EL (cell line): ENCODE measurements around the gene AADACL3.
"Not testable (repeated sequence)": the region's sequence is repeated elsewhere in the genome, so short reads cannot be mapped to it uniquely, and the experiment has no call there.

ENCODE experiments used
- DNase-seq: peaks from one replicate; pipeline ENCODE4 v3.0.0-alpha.2; 2016

The AADACL3 gene, protein sequence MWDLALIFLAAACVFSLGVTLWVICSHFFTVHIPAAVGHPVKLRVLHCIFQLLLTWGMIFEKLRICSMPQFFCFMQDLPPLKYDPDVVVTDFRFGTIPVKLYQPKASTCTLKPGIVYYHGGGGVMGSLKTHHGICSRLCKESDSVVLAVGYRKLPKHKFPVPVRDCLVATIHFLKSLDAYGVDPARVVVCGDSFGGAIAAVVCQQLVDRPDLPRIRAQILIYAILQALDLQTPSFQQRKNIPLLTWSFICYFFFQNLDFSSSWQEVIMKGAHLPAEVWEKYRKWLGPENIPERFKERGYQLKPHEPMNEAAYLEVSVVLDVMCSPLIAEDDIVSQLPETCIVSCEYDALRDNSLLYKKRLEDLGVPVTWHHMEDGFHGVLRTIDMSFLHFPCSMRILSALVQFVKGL

DNA sequence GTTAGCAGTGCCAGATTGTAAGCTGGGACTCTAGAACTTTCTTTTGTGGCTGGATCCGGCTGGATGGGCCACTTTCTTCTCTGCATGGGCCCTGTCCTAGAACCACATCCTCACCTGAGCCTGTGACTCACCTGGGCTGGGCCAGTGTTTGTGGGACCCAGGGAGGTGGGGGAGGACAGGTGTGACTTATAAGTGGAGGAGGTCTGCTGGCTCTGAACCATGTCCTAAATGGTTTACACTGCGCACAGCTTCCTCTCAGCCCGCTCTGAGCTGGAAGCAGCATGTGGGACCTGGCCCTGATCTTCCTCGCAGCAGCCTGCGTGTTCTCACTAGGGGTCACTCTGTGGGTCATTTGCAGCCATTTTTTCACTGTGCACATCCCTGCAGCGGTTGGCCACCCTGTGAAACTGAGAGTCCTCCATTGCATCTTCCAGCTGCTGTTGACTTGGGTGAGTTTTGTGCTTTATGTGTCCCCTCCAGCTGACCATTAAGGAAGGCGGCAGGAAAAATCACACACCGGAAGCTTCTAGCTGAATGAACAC lies at the start of gene AADACL3:
AADACL3 (plus strand) TSS at position 215 of the 542 bp plus-strand sequence; CDS start at position 282, 67 bp downstream.
- DNase-seq, result no peak

DNA sequence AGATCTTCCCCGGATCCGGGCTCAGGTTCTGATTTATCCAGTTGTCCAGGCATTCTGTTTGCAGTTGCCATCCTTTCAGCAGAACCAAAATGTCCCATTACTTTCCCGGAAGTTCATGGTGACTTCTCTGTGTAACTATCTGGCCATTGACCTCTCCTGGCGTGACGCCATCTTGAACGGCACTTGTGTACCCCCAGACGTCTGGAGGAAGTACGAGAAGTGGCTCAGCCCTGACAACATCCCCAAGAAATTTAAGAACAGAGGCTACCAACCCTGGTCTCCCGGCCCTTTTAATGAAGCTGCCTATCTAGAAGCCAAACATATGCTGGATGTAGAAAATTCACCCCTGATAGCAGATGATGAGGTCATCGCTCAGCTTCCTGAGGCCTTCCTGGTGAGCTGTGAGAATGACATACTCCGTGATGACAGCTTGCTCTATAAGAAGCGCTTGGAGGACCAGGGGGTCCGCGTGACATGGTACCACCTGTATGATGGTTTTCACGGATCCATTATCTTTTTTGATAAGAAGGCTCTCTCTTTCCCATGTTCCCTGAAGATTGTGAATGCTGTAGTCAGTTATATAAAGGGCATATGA lies 49.7 kb upstream of the AADACL3 start:
- no peak for DNase-seq

GRCh38 chr1:12669529-12670068 lies 46.3 kb upstream of the AADACL3 start:
- DNase-seq, result no peak

DNA sequence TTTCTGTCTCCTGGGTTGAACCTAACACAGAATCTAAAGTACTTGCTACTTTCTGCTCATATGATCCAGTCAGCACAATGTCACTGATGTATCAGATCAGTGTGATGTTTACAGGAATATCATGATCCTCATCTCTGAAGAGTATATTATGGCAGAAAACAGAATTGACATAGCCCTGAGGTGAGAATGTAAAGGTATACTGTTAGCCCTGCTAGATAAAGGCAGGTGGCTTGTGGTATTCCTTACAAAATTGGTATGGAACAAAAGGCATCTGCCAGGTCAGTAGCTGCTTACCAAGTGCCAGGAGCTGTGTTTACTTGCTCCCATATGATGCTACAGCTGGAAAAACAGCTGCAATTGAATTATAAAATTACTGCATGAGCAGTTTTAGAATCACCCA lies 41.6 kb upstream of the AADACL3 start:
- no peak for DNase-seq

DNA sequence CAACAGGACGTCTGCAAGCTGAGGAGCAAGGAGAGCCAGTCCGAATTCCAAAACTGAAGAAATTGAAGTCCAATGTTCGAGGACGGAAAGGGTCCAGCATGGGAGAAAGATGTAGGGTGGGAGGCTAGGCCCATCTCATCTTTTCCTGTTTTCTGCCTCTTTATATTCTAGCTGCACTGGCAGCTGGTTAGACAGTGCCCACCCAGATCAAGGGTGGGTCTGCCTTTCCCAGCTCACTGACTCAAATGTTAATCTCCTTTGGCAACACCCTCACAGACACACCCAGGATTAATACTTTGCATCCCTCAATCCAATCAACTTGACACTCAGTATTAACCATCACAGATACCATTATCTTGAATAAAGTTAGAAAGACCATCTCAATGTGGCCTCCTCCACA lies 39.8 kb upstream of the AADACL3 start:
- not testable (repeated sequence) for DNase-seq

DNA sequence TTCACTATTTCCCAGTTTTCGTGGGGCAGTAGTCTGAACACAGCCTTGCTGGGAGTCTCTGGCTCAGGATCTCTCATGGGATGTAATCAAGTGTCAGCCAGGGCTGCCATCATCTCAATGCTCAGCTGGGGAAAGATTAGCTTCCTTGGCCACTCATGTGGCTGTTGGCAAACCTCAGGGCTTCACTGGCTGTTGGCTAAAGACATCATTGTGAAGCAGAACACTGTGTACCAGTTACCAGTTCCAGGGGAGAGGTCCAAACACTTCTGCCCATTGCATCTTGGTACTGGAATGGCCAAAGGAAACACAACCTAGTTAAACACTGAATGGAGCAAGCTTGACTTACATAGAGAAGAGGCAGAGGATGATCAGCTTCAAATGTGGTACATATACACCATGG lies 38.3 kb upstream of the AADACL3 start:
- no peak for DNase-seq

DNA sequence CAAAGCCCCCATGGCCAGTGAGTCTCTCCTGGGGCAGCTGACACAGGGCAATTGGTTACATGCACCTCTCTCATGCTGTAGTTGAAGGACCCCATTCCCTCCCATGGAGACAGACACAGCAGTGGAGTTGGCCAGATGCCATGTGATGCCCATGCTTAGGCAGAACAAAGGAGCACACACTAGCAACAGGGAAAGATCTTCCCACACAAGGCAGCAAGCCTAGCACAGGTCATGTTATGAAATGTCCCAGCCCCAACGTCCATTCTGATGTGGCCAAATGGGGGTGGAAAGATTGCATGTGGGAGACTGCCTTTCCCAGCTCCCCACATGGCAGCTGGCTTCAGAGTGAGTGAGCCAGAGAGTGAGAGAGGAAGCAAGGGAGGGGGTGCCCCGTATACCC lies 37.6 kb upstream of the AADACL3 start:
- DNase-seq, result no peak

DNA sequence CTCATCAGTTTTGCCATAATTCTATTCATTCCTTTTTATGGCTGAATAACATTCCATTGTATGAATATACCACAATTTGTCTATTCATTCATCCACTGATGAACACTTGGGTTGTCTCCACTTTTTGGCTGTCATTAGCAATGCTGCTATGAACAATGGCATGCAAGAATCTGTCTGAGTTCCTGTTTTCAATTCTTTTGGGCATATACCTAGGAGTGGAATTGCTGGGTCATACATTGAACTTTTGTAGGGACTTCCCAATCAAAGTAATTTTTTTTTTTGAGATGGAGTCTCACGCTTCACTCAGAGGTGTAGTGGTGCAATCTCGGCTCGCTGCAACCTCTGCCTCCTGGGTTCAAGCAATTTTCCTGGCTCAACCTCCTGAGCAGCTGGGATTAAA lies 37.1 kb upstream of the AADACL3 start:
- DNase-seq, result no peak

DNA sequence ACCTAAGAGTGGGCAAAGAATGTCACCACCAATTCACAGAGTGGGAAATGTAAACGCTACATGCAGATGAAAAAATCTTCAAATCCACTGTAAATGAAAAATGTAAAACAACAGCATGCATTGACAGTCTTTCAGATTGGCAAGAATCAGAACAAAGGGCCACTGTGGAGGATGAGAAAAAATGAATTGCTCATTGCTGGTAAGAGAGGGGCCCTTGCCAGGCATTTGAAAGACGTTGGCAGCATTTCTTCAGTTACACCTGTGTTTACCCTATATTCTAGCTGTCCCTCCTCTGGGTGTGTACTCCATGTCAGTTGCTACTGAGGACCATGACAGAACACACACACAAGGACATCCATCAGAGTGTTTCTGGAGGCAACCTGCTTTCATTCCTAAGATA lies 25.8 kb upstream of the AADACL3 start:
- DNase-seq, result no peak

DNA sequence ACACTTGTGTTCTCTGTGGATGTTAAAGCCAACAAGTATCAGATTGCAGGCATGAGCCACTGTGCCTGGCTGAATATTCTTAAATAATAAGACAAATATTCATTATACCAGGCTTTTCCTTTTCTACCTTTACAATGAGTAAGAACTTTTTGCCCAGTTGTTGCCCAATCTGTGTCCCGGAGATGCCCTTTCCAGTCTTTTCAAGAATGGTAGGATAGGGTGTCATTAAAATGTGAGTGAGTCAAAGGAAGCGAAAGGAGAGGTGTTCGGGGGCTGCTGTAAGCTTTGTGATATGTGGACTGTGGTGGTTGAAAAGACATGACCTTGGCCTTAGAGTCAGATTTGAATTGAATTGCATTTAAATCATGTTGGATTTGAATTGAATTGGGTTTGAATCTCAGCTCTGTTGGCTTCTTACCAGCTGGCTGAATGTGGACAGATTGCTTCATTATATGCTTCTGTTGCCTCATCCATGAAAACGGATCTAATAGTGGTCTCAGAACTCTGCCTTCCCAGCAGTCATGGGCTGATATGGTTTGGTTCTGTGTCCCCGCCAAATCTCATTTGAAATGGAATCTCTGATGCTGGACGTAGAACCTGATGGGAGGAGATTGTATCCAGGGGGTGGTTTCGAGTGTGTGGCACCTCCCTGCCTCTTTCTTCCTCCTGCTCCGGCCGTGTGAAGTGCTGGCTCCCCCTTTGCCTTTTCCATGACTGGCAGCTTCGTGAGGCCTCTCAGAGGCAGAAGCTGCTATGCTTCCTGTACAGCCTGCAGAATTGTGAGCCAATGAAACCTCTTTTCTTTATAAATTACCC lies 22.7 kb upstream of the AADACL3 start:
- DNase-seq, result no peak

- DNase-seq, result no peak
Observed at GRCh38 chr1:12696658-12697057, 19.3 kb upstream of the AADACL3 start.

DNA sequence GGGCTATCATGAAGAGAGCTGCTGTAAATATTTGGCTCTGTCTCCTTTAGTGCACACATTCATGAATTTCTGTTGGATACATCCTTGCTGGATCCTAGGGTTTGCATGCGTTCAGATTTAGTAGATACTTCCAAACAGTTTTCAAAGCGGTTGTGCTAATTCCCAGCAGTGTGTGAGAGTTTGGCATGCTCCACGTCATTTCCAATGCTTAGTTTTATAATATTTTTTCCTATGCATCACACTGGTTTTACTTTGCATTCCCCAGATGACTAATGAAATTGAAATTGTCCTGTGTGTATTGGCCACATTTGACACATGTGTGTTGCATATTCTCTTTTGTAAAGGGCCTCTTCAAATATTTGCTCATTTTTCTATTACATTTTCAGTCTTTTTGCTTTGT lies 18.5 kb upstream of the AADACL3 start:
- peak; percentile 41 for DNase-seq

GRCh38 chr1:12703821-12704451 lies 12.0 kb upstream of the AADACL3 start:
- DNase-seq, result no peak

- DNase-seq, result no peak
Observed at GRCh38 chr1:12706061-12706460, 9.8 kb upstream of the AADACL3 start.

DNA sequence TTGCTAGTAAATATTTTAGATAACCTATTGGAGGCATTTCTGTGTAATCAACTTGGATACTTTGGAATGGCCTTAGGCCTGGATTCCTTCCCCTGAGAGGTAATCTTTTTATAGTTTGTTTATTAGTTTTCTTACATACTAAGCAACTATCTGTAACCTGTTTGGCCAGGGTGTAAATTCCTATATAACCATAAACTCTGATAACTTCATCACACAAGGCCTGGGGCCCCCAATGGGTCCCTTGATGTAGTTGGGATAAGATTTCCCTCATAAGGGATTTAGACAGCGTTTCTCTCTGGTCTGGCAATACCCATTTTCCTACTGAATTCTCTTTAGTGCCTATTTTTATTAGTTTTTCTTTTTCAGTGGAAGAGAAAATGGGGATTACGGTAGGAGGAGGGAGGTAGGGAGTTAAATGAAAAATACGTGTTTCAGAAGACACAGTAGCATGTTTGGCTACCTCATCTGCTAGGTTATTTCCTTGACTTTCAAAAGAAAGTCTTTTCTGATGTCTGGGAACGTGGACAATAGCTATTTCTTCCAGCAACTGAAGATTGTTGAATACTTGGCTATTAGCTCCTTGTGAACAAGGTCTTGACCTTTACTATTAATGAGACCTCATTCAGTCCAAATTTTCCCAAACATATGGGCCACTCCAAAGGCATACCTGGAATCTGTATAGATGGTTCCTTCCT lies 7.4 kb upstream of the AADACL3 start:
- DNase-seq, result no peak

GRCh38 chr1:12709091-12709491 lies 6.8 kb upstream of the AADACL3 start:
- peak; percentile 1 for DNase-seq

DNA sequence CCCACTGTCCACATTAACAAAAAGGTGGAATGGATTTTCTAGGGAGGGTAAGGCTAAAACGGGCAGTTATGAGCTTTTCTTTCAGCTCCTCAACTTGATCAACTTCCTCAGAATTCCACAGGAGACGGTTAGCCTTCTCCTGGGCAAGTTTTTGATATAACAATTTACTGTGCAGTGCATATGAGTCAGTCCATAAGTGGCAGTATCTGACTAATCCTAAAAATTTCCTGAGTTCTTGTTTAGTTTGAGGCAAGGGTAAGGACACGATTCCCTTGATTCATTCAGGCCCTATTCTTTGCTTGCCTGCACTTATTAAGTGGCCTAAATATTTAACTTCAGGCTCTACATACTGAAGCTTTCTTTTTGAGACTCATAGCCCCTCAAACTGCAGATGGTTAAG lies 6.2 kb upstream of the AADACL3 start:
- DNase-seq, result peak; percentile 13

DNA sequence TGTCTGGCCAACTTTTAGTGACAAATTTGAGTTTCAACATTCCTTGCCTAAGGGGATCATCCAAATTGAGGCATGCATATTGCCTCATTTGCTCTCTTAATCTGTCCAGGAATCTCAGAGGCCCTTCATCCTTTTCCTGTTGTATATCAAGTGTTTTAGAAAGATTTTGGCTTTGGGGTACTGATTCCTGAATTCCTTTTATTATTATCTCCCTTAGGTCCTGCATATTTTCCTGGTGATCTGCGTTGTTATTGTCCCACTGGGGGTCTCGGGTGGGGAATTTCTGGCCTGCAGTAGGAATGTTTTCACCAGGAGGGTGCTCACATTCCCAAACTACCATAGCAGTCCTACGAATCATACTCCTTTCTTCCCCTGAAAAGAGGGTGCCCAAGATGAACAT lies 4.4 kb upstream of the AADACL3 start:
- DNase-seq, result peak; percentile 7

DNA sequence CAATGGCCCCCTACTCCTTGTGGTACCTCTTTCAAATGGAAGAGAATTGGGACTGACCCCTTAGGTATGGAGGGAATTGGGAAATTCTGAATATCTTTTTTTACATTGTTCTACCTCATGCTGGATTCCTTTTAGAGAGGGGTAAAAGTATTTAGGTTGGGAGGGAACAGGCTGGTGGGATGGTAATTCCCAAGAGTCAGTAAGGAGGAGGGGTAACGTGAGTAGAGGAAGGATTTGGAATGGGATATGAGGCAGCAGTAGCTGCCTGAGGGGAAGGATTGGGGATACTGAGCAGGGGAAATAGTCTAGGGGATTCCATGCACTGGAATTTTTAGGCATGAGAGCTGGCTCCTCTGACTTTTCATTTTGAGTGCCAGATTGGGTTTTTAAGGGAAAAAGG lies 3.8 kb upstream of the AADACL3 start:
- DNase-seq, result no peak

DNA sequence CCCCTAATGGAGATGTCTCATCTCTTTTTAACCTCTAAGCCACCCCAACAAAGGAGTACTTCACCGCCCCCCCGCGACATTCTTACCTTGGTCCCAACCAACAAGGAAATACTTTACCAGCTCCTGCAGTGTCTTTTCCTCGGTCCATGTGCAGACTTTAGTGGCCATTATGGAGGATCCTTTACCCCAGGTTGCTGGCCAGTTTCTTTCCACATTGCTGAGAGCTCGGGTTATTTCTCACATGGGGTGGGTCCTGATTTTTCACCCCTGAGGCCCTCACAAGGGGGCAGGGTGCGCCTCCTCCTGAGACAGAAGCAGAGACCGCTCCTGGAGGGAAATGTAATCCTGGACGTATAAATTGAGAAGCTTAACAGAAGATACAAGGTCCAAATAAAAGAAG lies 3.0 kb upstream of the AADACL3 start:
- DNase-seq, result no peak

DNA sequence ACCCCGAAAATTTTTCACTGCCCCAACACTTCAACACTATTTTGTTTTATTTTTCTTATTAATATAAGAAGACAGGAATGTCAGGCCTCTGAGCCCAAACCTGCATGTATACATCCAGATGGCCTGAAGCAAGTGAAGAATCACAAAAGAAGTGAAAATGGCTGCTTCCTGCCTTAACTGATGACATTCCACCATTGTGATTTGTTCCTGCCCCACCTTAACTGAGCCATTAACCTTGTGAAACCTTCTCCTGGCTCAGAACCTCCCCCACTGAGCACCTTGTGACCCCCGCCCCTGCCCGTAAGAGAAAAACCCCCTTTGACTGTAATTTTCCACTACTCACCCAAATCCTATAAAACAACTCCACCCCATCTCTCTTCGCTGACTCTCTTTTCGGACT lies 2.3 kb upstream of the AADACL3 start:
- not testable (repeated sequence) for DNase-seq
